HG03457 (cell line): ENCODE measurements around the gene RPUSD2.

Source experiments
- ATAC-seq: cut with Tn5 transposase; IDR thresholded peaks from one replicate; pipeline ENCODE4 v1.9.1; 2021; ENCODE audit warnings: moderate number of reproducible peaks; ENCODE audit not compliant: unreplicated experiment

Gene RPUSD2

GRCh38 chr15:40569129-40569953, at the start of gene RPUSD2:
TSS of gene RPUSD2 (plus strand) at chr15:40569299. CDS start at chr15:40569338, 39 bp downstream.
- ATAC-seq: no peak

- no peak for ATAC-seq
Measured at GRCh38 chr15:40523611-40524010, 45.5 kb upstream of the RPUSD2 start.

- ATAC-seq: no peak
Measured at GRCh38 chr15:40525855-40526254, 43.2 kb upstream of the RPUSD2 start.

- no peak for ATAC-seq
Measured at GRCh38 chr15:40528801-40529200, 40.3 kb upstream of the RPUSD2 start.

GRCh38 chr15:40533763-40534364, 35.2 kb upstream of the RPUSD2 start:
- no peak for ATAC-seq

- ATAC-seq: no peak
Measured at GRCh38 chr15:40534371-40534770, 34.7 kb upstream of the RPUSD2 start.

- ATAC-seq: no peak
Measured at GRCh38 chr15:40536501-40536900, 32.6 kb upstream of the RPUSD2 start.

GRCh38 chr15:40538976-40539375, 30.1 kb upstream of the RPUSD2 start:
- ATAC-seq: no peak

GRCh38 chr15:40543082-40543481, 26.0 kb upstream of the RPUSD2 start:
- ATAC-seq: no peak

GRCh38 chr15:40543631-40544294, 25.3 kb upstream of the RPUSD2 start:
- peak; percentile 68 for ATAC-seq

- no peak for ATAC-seq
Measured at GRCh38 chr15:40545457-40545856, 23.6 kb upstream of the RPUSD2 start.

- no peak for ATAC-seq
Measured at GRCh38 chr15:40548610-40549009, 20.5 kb upstream of the RPUSD2 start.

- peak; percentile 10 for ATAC-seq
Measured at GRCh38 chr15:40549894-40550293, 19.2 kb upstream of the RPUSD2 start.

GRCh38 chr15:40550341-40551037, 18.6 kb upstream of the RPUSD2 start:
- ATAC-seq: peak; percentile 58

- ATAC-seq: no peak
Measured at GRCh38 chr15:40554161-40554525, 15.0 kb upstream of the RPUSD2 start.

GRCh38 chr15:40555876-40556275, 13.2 kb upstream of the RPUSD2 start:
- ATAC-seq: no peak

GRCh38 chr15:40558952-40559742, 10.0 kb upstream of the RPUSD2 start:
- no peak for ATAC-seq

GRCh38 chr15:40562691-40563090, 6.4 kb upstream of the RPUSD2 start:
- no peak for ATAC-seq

GRCh38 chr15:40563426-40563825, 5.7 kb upstream of the RPUSD2 start:
- ATAC-seq: no peak

GRCh38 chr15:40564591-40565332, 4.3 kb upstream of the RPUSD2 start, which contains the start of gene CCDC32:
TSS of gene CCDC32 (minus strand) at chr15:40565042. CDS start at chr15:40563015, 2,027 bp downstream.
- peak; percentile 82 for ATAC-seq
